Measurements from ENCODE around the gene RTF2. TPM values are rescaled to one million over a fixed set of nuclear protein-coding genes. Genes with fewer than 3 reads are reported as not detected.

The RTF2 gene
- total and polyA plus RNA-seq, 2 of the 4 experiments (the other 2 are of a cell fraction) = 102 to 109 TPM

DNA sequence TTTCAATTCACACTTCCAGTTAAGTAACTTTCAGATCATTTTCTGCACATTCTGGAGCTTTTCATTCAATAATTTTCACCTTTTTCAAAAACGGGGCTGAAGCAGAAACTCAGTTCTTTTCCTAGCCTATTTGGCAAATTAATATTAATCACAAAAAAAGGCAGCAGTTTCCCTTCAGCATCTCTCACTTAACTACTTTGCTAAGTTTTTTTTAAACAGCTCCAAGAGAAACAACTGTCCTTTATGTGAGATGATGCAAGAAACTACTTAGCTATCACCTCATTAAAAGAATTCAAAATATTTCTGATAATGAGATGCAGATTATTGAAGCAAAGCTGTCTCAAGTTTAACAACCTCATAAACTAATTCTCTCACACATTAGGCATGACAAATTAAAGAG, 44.5 kb upstream of the RTF2 start:
- H3K4me3 ChIP-seq (ENCODE audit: insufficient read depth, low read depth, low read length) = no peak overlapping the region
- peak overlapping the region; percentile 11; the same call in 1 of the 3 replicates for H2BK15ac ChIP-seq (ENCODE audit: low read depth, low read length)

More for the DNA sequence above, 44.5 kb upstream of the RTF2 start:
- Histone ChIP-seq H2AK9ac (replicated peaks; ENCODE audit: low read depth, low read length, poor library complexity) (no peak overlapping the region), H3K9me1 (ENCODE audit: insufficient read depth, low read length) (peaks cover 24% of the 10 kb centered on the region), H3K9ac (ENCODE audit: low read depth, low read length) (0 out of 2 replicates have a peak overlapping the region, but pooled peaks have one; percentile 37), H2BK20ac (ENCODE audit: low read depth, low read length) (no peak overlapping the region), H3K9me3 (ENCODE audit: control insufficient read depth, insufficient read depth, low read length) (no peaks in the 10 kb centered on the region), H3K23ac (ENCODE audit: low read depth, low read length) (no peak overlapping the region; the same call in 1 of the 2 replicates), H3K14ac (replicated peaks; ENCODE audit: low read depth, low read length) (no peak overlapping the region; the same call in 1 of the 2 replicates), H3K18ac (ENCODE audit: low read depth, low read length) (peak overlapping the region; percentile 79), H3K4ac (ENCODE audit: low read depth, low read length) (peak overlapping the region; percentile 63; the same call in 1 of the 2 replicates), H3K56ac (ENCODE audit: extremely low read depth, insufficient read depth, low read length) (no peak overlapping the region), H3K27me3 (ENCODE audit: control insufficient read depth, insufficient read depth, low read length) (no peaks in the 10 kb centered on the region), H3K4me1 (ENCODE audit: control insufficient read depth, insufficient read depth, low read length) (peaks cover 41% of the 10 kb centered on the region), H4K20me1 (ENCODE audit: insufficient read depth, low read length) (no peaks in the 10 kb centered on the region), H2BK5ac (ENCODE audit: low read depth, low read length, poor library complexity, severe bottlenecking) (peak overlapping the region; percentile 83), H3K79me1 (ENCODE audit: low read depth in 1 of 2, low read length in 2 of 2) (peaks cover 39 to 77% of the 10 kb centered on the region in 2 experiments), H3K27ac (ENCODE audit: insufficient read depth, low read length) (peak overlapping the region; percentile 88; the same call in 1 of the 2 replicates), H2BK120ac (ENCODE audit: low read depth, low read length) (peak overlapping the region; percentile 79), H4K8ac (ENCODE audit: low read depth in 2 of 2, low read length in 2 of 2) (peak overlapping the region; percentile 41 to 53), H3K36me3 (ENCODE audit: control insufficient read depth, insufficient read depth, low read length) (peaks cover 17% of the 10 kb centered on the region), H4K91ac (ENCODE audit: insufficient read depth, low read depth, low read length) (peak overlapping the region; percentile 44; the same call in 1 of the 2 replicates), H4K5ac (ENCODE audit: low read depth, low read length) (peak overlapping the region; percentile 66; the same call in 1 of the 2 replicates), H2AK5ac (ENCODE audit: low read depth, low read length) (0 out of 2 replicates have a peak overlapping the region, but pooled peaks have one; percentile 38), H2AFZ (replicated peaks; ENCODE audit: low read length, poor library complexity) (no peak overlapping the region), H3K4me2 (ENCODE audit: low read depth, low read length) (peak overlapping the region; percentile 13; the same call in 1 of the 2 replicates)
- ChIA-PET CTCF (no interaction called here), POLR2A (ENCODE audit: unreplicated experiment) (no interaction called here)
- intact Hi-C loops (cut with micrococcal nuclease) = no loop called here
- no peak for DNase-seq
- no CpG with 5 or more reads among the region's 1 CpG for WGBS, 2 experiments (ENCODE audit: extremely low coverage in 2 of 2, insufficient read length in 1 of 2)
- dilution Hi-C loops (cut with HindIII; ENCODE audit: low sequenced_read_pairs, unreplicated experiment) = no loop called here
- TF ChIP-seq RFX5 (IDR thresholded peaks at IDR 0.05; ENCODE audit: low read depth, low read length) = no peak
- no peak for TF ChIP-seq MAZ (IDR thresholded peaks at IDR 0.05; ENCODE audit: borderline replicate concordance, low read depth, low read length)
- TF ChIP-seq MAFK (IDR thresholded peaks at IDR 0.05; ENCODE audit: low read depth, low read length) = no peak
- peak; percentile 36; the same call in 1 of the 2 replicates for TF ChIP-seq CEBPB (IDR thresholded peaks at IDR 0.05; ENCODE audit: low read depth, low read length)
- no peak for TF ChIP-seq POLR2A (IDR thresholded peaks at IDR 0.05; ENCODE audit: low read depth, low read length)
- TF ChIP-seq NFE2L2 (IDR thresholded peaks at IDR 0.05; ENCODE audit: low read depth, low read length) = no peak
- no peak for TF ChIP-seq BHLHE40 (IDR thresholded peaks at IDR 0.05; ENCODE audit: low read depth, low read length)
- no peak for TF ChIP-seq RCOR1 (IDR thresholded peaks at IDR 0.05; ENCODE audit: insufficient replicate concordance, low read length)
- ATAC-seq (ENCODE audit: low read depth) = no peak
- BruUV-seq (replicated peaks) = no TSS peak
- in situ Hi-C loops (cut with MboI; ENCODE audit: low sequenced_read_pairs) = no loop called here
